Measurements from ENCODE around the gene COASY. TPM values are rescaled to one million over a fixed set of nuclear protein-coding genes. Genes with fewer than 3 reads are reported as not detected.

The COASY gene
- total RNA-seq, 1 donor from 2014 or later = 52.0 TPM

DNA sequence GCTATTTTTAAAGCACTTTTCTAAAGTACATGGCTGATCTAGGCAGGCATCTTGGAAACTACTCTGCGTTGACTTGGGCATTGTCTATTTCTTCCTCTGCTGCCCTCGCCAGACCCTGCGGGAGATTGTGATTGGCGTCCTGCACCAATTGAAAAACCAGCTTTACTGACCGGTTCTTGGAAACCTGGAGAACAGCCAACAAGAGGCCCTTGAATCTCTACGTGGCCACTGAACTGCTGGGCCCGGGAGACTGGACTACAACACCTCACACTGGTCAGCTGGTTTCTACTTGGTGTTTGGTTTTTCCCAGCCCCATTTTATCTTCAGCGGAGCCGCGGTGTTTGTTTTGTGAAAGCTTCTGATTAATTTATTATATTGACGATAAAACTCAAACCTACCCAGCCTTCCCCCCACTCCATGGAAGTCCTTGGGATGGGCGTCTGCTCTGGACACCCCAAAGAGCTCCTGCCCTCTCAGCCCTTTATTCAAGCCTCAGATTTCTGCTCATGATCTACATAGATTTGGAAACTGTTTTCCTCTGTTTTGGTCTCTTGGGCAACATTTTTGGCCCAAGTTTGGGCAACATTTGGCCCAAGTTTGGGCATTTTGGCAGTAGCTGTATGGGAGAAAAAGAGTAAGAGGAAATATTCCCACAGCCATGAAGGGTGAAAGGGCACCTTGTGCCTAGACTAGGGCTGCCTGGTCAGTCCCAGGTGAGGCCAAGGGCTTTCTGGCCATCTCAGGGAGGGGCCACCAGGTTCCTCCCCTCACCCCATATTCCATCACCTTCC lies 9.7 kb downstream of the COASY start:
- no peak overlapping the region for H3K27ac Mint-ChIP-seq (ENCODE audit: unreplicated experiment)
- no peak for FAIRE-seq

DNA sequence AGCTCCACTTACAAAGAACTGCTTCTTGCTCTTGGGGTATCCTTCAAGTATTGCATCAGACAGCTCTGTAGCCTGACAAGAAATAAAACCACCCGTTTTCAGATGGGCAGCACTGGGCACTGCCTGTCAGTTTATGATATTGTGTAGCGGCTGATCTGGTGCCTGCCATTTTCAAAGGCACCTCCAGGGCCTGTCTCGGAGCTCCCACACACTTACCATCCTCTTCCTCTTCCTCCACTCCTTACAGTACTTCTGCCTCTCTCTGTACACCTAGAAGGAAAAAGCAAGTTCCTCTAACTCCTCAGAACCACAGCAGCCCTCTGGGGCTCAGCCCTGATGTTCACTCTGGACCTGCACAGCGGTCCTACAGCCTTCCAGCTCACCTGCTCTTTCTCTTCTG lies 11.1 kb downstream of the COASY start:
- Mint-ChIP-seq H3K27ac (ENCODE audit: unreplicated experiment) (no peak overlapping the region), H3K4me3 (ENCODE audit: unreplicated experiment) (no peak overlapping the region), H3K9me3 (ENCODE audit: unreplicated experiment) (no peaks in the 10 kb centered on the region), H3K36me3 (ENCODE audit: low read depth, unreplicated experiment) (peaks cover 25% of the 10 kb centered on the region), H3K27me3 (ENCODE audit: low read depth, unreplicated experiment) (no peaks in the 10 kb centered on the region), H3K4me1 (ENCODE audit: low read depth, unreplicated experiment) (peaks cover 7% of the 10 kb centered on the region)
- DNase-seq (ENCODE audit: low read depth) = no peak
- H4K20me1 ChIP-seq (ENCODE audit: insufficient read depth, low read length) = peaks cover 48% of the 10 kb centered on the region
- H3K4me1 ChIP-seq (ENCODE audit: insufficient read depth, low read length) = peaks cover 26% of the 10 kb centered on the region
- H3K9ac ChIP-seq (ENCODE audit: low read length) = no peak overlapping the region
- H3K27me3 ChIP-seq (ENCODE audit: insufficient read depth, low read length) = no peaks in the 10 kb centered on the region
- TF ChIP-seq EZH2 (IDR thresholded peaks at IDR 0.05; ENCODE audit: insufficient read depth, low read length) = no peak
- TF ChIP-seq, protein P1, sequence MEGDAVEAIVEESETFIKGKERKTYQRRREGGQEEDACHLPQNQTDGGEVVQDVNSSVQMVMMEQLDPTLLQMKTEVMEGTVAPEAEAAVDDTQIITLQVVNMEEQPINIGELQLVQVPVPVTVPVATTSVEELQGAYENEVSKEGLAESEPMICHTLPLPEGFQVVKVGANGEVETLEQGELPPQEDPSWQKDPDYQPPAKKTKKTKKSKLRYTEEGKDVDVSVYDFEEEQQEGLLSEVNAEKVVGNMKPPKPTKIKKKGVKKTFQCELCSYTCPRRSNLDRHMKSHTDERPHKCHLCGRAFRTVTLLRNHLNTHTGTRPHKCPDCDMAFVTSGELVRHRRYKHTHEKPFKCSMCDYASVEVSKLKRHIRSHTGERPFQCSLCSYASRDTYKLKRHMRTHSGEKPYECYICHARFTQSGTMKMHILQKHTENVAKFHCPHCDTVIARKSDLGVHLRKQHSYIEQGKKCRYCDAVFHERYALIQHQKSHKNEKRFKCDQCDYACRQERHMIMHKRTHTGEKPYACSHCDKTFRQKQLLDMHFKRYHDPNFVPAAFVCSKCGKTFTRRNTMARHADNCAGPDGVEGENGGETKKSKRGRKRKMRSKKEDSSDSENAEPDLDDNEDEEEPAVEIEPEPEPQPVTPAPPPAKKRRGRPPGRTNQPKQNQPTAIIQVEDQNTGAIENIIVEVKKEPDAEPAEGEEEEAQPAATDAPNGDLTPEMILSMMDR (IDR thresholded peaks at IDR 0.05; ENCODE audit: insufficient read depth, low read depth, low read length) = no peak
- no peak overlapping the region for H3K4me2 ChIP-seq (ENCODE audit: low read length)
- no peak overlapping the region for H3K27ac ChIP-seq (ENCODE audit: low read depth, low read length)
- H3K9me3 ChIP-seq (ENCODE audit: insufficient read depth, low read depth, low read length) = no peaks in the 10 kb centered on the region
- no peak for FAIRE-seq
- H3K4me3 ChIP-seq (ENCODE audit: insufficient read depth, low read depth, low read length) = no peak overlapping the region
- H3K36me3 ChIP-seq (ENCODE audit: insufficient read depth, low read length) = peaks cover 45% of the 10 kb centered on the region
- peaks cover 75% of the 10 kb centered on the region for H3K79me2 ChIP-seq (ENCODE audit: insufficient read depth, low read length)
- no peak overlapping the region for H2AFZ ChIP-seq (ENCODE audit: low read depth, low read length)

More for the DNA sequence above, 9.7 kb downstream of the COASY start:
- Histone ChIP-seq H3K4me2 (ENCODE audit: low read length) (no peak overlapping the region), H3K4me3 (ENCODE audit: insufficient read depth, low read depth, low read length) (no peak overlapping the region), H3K27ac (ENCODE audit: low read depth, low read length) (no peak overlapping the region), H3K9ac (ENCODE audit: low read length) (no peak overlapping the region), H3K4me1 (ENCODE audit: insufficient read depth, low read length) (peaks cover 26% of the 10 kb centered on the region), H2AFZ (ENCODE audit: low read depth, low read length) (no peak overlapping the region), H3K27me3 (ENCODE audit: insufficient read depth, low read length) (no peaks in the 10 kb centered on the region), H3K79me2 (ENCODE audit: insufficient read depth, low read length) (peaks cover 80% of the 10 kb centered on the region), H4K20me1 (ENCODE audit: insufficient read depth, low read length) (peaks cover 48% of the 10 kb centered on the region), H3K36me3 (ENCODE audit: insufficient read depth, low read length) (peaks cover 45% of the 10 kb centered on the region), H3K9me3 (ENCODE audit: insufficient read depth, low read depth, low read length) (no peaks in the 10 kb centered on the region)
- no peak for DNase-seq (ENCODE audit: low read depth)
- peak overlapping the region; percentile 62 for H3K4me3 Mint-ChIP-seq (ENCODE audit: unreplicated experiment)
- TF ChIP-seq EZH2 (IDR thresholded peaks at IDR 0.05; ENCODE audit: insufficient read depth, low read length) = no peak
- TF ChIP-seq, protein P1 (IDR thresholded peaks at IDR 0.05; ENCODE audit: insufficient read depth, low read depth, low read length) = no peak
- H3K27me3 Mint-ChIP-seq (ENCODE audit: low read depth, unreplicated experiment) = no peaks in the 10 kb centered on the region
- no peaks in the 10 kb centered on the region for H3K9me3 Mint-ChIP-seq (ENCODE audit: unreplicated experiment)
- peaks cover 26% of the 10 kb centered on the region for H3K36me3 Mint-ChIP-seq (ENCODE audit: low read depth, unreplicated experiment)
- peaks cover 10% of the 10 kb centered on the region for H3K4me1 Mint-ChIP-seq (ENCODE audit: low read depth, unreplicated experiment)

DNA sequence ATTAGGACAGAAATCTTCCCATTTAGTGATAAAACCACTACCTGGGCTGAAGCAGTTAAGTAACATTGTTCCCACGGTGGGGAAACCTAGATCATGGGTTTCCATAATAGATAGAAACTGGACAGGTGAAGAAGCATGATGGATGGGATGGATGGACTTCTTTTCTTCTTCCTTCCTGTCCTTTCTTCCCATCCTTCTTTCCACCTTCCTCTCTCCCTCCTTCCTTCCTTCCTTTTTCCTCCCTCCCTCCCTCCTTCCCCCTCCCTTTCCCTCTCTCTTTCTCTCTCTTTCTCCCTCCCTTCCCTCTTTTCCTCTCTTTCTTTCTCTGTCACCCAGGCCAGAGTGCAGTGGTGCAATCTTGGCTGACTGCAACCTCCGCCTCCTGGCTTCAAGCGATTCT lies 12.5 kb downstream of the COASY start:
- H3K4me1 ChIP-seq (ENCODE audit: insufficient read depth, low read length) = peaks cover 17% of the 10 kb centered on the region
- H3K27me3 ChIP-seq (ENCODE audit: insufficient read depth, low read length) = no peaks in the 10 kb centered on the region
- FAIRE-seq (no peak), DNase-seq (ENCODE audit: low read depth) (no peak)
- H3K4me1 Mint-ChIP-seq (ENCODE audit: low read depth, unreplicated experiment) = peaks cover 7% of the 10 kb centered on the region
- H3K4me3 ChIP-seq (ENCODE audit: insufficient read depth, low read depth, low read length) = no peak overlapping the region
- H4K20me1 ChIP-seq (ENCODE audit: insufficient read depth, low read length) = peaks cover 39% of the 10 kb centered on the region
- no peaks in the 10 kb centered on the region for H3K9me3 Mint-ChIP-seq (ENCODE audit: unreplicated experiment)
- no peak overlapping the region for H3K27ac ChIP-seq (ENCODE audit: low read depth, low read length)
- no peak overlapping the region for H3K4me2 ChIP-seq (ENCODE audit: low read length)
- TF ChIP-seq, protein P1 (IDR thresholded peaks at IDR 0.05; ENCODE audit: insufficient read depth, low read depth, low read length) = no peak
- peaks cover 38% of the 10 kb centered on the region for H3K36me3 ChIP-seq (ENCODE audit: insufficient read depth, low read length)
- H3K9ac ChIP-seq (ENCODE audit: low read length) = no peak overlapping the region
- H3K9me3 ChIP-seq (ENCODE audit: insufficient read depth, low read depth, low read length) = no peaks in the 10 kb centered on the region
- H2AFZ ChIP-seq (ENCODE audit: low read depth, low read length) = no peak overlapping the region
- H3K4me3 Mint-ChIP-seq (ENCODE audit: unreplicated experiment) = no peak overlapping the region
- H3K27me3 Mint-ChIP-seq (ENCODE audit: low read depth, unreplicated experiment) = no peaks in the 10 kb centered on the region
- no peak overlapping the region for H3K27ac Mint-ChIP-seq (ENCODE audit: unreplicated experiment)
- peaks cover 19% of the 10 kb centered on the region for H3K36me3 Mint-ChIP-seq (ENCODE audit: low read depth, unreplicated experiment)
- peaks cover 64% of the 10 kb centered on the region for H3K79me2 ChIP-seq (ENCODE audit: insufficient read depth, low read length)

Data from astrocyte (in vitro differentiated cells and primary cell).